ENCODE results near the gene SGSM2.

Gene SGSM2

DNA sequence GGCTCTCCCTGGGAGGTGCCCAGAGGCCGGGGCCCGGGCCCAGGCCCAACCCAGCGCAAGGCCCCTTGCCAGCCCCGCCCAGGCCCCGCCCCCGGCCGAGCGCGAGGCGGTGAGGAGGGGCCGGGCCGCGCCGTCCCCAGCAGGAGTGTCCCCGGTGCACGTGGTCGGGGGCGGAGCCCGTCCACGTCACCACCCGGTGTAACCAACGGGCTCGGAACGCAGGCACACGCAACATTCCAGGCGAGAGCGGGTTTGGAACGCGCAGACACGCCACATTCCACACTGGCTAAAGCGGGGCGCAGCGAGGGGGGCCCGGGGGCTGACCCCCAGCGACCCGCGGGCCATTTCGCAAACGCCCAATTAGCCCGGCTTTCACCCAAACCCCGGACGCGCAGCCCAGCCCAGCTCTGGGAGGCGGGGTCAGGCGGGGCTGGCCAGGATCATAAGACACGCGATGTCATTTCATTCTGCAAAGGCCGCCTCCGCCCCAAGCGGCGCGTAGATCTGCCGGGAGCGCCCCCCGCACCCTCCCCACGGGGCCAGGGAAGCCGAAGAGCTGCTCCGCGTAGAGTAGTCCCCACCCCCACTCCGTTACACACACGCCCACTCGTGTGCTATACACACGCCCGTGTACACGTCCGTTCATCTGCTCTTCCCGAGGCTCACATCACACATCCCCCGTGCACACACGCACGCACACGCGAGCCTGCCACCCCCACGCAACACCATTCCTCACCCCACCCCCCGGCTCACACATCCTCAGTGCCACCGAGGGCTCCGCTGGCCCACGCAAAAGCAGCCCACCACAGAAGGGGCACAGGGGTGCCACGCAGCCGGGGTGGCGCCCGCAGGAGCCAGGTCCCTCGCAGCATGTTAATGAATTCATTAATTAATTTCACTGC, 62.5 kb downstream of the SGSM2 start:
- TF ChIP-seq, protein P1, sequence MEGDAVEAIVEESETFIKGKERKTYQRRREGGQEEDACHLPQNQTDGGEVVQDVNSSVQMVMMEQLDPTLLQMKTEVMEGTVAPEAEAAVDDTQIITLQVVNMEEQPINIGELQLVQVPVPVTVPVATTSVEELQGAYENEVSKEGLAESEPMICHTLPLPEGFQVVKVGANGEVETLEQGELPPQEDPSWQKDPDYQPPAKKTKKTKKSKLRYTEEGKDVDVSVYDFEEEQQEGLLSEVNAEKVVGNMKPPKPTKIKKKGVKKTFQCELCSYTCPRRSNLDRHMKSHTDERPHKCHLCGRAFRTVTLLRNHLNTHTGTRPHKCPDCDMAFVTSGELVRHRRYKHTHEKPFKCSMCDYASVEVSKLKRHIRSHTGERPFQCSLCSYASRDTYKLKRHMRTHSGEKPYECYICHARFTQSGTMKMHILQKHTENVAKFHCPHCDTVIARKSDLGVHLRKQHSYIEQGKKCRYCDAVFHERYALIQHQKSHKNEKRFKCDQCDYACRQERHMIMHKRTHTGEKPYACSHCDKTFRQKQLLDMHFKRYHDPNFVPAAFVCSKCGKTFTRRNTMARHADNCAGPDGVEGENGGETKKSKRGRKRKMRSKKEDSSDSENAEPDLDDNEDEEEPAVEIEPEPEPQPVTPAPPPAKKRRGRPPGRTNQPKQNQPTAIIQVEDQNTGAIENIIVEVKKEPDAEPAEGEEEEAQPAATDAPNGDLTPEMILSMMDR (IDR thresholded peaks at IDR 0.05; ENCODE audit: extremely low read depth, insufficient read depth, missing control alignments): peak; percentile 10
- peak; percentile 98 for DNase-seq (ENCODE audit: low spot score)
- in situ Hi-C loops (cut with MboI; ENCODE audit: low pct_unique_long_range_greater_than_20kb, low sequenced_read_pairs, unreplicated experiment): no loop called here

DNA sequence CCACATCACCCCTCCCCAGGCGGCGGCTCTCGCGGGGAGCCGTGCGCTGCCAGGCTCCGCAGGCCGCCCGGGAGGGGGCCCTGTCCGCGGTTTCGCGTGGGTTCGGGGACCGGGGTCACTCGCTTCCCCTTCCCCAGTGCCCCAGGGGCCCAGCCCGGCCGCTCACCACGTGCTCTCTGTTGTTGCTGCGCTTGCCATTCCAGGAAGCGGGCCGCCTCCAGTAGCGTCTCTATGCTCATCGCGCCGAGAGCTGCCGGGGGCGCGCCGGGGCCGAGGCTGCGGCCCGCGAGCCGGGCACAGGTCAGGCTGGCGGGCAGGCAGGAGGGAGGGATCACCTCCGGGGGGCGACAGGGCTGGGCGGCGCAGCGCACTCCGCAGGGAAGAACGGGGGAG, 63.2 kb downstream of the SGSM2 start:
- in situ Hi-C loops (cut with MboI; ENCODE audit: low pct_unique_long_range_greater_than_20kb, low sequenced_read_pairs, unreplicated experiment): no loop called here
- peak; percentile 67 for DNase-seq (ENCODE audit: low spot score)
- TF ChIP-seq, protein P1 (IDR thresholded peaks at IDR 0.05; ENCODE audit: extremely low read depth, insufficient read depth, missing control alignments): no peak

DNA sequence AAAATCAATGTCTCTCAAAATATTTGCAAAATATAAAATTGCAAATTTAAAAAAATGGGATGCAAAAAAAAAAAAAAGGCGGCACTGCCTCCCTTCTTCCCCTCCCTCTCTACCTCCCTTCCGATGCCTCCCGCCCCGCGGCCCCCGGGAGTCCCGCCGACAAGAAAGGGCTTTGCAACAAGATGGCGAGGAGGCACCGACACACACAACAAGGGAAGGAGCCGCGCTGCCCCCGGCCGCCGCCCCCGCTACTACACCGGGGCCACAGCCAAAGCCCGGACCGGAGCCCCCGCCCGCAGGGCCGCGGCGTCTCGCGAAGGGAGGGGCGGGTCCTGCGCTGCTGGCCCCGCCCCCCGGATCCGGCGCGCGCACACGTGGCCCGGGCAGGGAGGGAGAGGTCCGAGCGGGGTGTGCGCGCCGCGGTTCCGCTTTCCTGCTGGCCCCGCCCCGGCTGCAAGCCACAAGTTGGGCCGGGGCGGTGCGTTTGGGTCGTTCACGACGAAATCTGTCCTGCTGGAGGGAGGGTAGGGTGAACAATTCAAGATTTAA, 63.6 kb downstream of the SGSM2 start, which contains the start of gene MNT:
MNT (minus strand) TSS at position 184 of the 549 bp plus-strand sequence. CDS start 348 bp downstream, outside the sequence.
- TF ChIP-seq, protein P1 (IDR thresholded peaks at IDR 0.05; ENCODE audit: extremely low read depth, insufficient read depth, missing control alignments): no peak

DNA sequence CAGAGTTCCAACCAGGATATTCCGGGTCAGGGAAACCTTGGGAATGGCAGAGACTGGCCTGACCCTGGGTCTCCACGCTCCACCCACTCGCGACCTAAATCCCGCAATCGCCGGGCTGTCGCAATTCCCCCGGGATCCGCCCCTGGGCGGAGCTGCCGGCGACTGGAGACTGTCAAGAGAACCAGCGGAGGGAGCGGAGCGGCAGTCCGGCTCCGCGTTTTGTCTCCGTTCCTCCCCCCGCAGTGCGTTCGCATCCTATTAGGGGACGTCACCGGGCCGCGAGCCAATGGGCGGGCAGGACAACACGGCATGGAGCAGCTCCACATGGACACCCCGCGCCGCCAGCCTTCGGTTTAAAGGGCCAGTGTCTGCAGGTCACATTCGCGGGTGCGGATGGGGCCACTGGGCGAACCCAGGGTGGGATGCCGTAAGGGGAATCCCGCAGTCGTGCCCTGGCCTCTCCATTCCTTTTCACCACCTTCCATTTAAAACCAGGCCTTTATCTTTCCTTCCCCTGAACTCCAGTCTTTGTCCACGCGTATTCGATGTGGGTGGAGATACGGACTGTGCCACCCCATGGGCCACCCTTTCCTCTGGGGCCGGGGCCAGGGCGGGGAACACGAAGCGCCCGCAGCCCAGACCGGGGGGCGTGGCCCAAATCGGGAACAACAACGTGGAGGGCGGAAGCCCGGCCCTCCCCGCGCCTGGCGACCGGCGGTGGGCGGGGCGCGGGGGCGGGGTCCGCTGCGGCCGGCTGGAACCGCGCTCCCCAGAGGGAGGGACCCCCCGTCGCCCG, 64.3 kb downstream of the SGSM2 start:
- in situ Hi-C loops (cut with MboI; ENCODE audit: low pct_unique_long_range_greater_than_20kb, low sequenced_read_pairs, unreplicated experiment): no loop called here
- peak; percentile 97 for DNase-seq (ENCODE audit: low spot score)
- TF ChIP-seq, protein P1 (IDR thresholded peaks at IDR 0.05; ENCODE audit: extremely low read depth, insufficient read depth, missing control alignments): no peak

More for the DNA sequence above, 63.6 kb downstream of the SGSM2 start, which contains the start of gene MNT:
- in situ Hi-C loops (cut with MboI; ENCODE audit: low pct_unique_long_range_greater_than_20kb, low sequenced_read_pairs, unreplicated experiment): no loop called here
- DNase-seq (ENCODE audit: low spot score): peak; percentile 98

DNA sequence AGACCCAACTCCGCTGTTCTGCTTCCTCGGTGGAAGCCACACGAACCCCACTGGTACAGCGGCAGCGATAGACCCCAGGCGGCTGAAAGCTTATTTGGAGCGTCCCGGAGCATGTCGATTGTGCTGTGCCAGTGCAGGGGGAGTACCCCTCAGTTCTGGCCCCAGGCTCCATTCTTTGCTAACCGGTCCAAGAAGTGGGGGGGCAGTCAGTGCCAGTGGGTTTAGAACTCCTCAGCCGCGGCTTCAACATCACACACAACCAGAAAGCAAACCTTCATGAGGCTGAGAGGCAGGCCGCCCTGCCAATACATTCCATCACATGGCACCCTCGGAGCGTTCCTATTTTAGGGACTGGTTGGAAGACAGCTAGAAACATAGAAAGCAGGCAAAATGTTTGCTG, 65.2 kb downstream of the SGSM2 start:
- DNase-seq (ENCODE audit: low spot score): no peak
- TF ChIP-seq, protein P1 (IDR thresholded peaks at IDR 0.05; ENCODE audit: extremely low read depth, insufficient read depth, missing control alignments): no peak
- in situ Hi-C loops (cut with MboI; ENCODE audit: low pct_unique_long_range_greater_than_20kb, low sequenced_read_pairs, unreplicated experiment): no loop called here

DNA sequence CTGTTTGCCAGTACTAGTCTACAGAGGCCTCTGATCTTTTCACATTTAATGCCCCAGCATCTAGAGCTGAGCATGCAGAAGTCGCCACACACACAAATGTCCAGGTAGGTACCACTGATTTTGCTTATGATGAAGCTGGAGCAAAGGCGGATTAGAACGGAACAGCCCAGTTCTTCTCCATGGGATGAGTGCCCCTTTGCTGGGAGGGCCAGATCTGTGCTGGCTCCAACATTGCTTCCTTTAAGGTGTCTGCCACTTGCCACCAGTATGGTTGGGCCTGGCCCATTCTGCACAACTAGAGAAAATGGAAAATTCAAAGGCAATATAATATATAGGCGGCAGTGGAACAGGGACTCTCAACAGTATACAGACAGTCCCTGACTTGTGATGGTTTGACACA, 65.7 kb downstream of the SGSM2 start:
- DNase-seq (ENCODE audit: low spot score): no peak
- in situ Hi-C loops (cut with MboI; ENCODE audit: low pct_unique_long_range_greater_than_20kb, low sequenced_read_pairs, unreplicated experiment): no loop called here
- TF ChIP-seq, protein P1 (IDR thresholded peaks at IDR 0.05; ENCODE audit: extremely low read depth, insufficient read depth, missing control alignments): no peak

Data from GM13977 (cell line).